IMR-90 (cell line): ENCODE results near the gene GPAT3. TPM values are rescaled to one million over a fixed set of nuclear protein-coding genes. Genes with fewer than 3 reads are reported as not detected.

Experiments
- ATAC-seq: fragments of 200-7000 bp; cut with Tn5 transposase; 2 replicates; pipeline ENCODE4 v1.9.1; 2020; ENCODE audit warnings: low read depth, mild to moderate bottlenecking, moderate library complexity
- BruUV-seq: library from RNA; stranded (reverse); fragments of 400-500 nt; replicated peaks from 2 replicates; lab custom pipeline; 2021; lab: Mats Ljungman, UMichigan
- CTCF ChIA-PET: fragments of 300-600 bp; formaldehyde crosslinking; extraction: SDS; loops from one replicate; lab custom pipeline; 2021; ENCODE audit warnings: antibody characterized with exemption; lab: Yijun Ruan, JAX
- POLR2A ChIA-PET: fragments of 300-600 bp; sonication (Branson Sonifier 250); formaldehyde crosslinking; loops from one replicate; lab custom pipeline; 2022; ENCODE audit warnings: antibody characterized with exemption; ENCODE audit not compliant: unreplicated experiment; lab: Charles Lee
- DNase-seq: peaks from one replicate; pipeline ENCODE4 v3.0.0; 2013
- H2AFZ ChIP-seq: replicated peaks from 2 replicates; pipeline ENCODE3; 2013; ENCODE audit warnings: low read length, mild to moderate bottlenecking; ENCODE audit not compliant: poor library complexity
- H2AK5ac ChIP-seq: 2 replicates; pipeline ENCODE4 v1.6.1; 2013; ENCODE audit warnings: low read depth, low read length, inconsistent platforms
- H2AK9ac ChIP-seq: replicated peaks from 2 replicates; pipeline ENCODE3; 2013; ENCODE audit warnings: mild to moderate bottlenecking, low read depth, low read length, moderate library complexity; ENCODE audit not compliant: poor library complexity
- H2BK120ac ChIP-seq: 2 replicates; pipeline ENCODE4 v1.6.1; 2013; ENCODE audit warnings: low read depth, low read length, inconsistent platforms
- H2BK15ac ChIP-seq: 3 replicates; pipeline ENCODE4 v1.6.1; 2013; ENCODE audit warnings: low read depth, low read length, inconsistent platforms
- H2BK20ac ChIP-seq: 2 replicates; pipeline ENCODE4 v1.6.1; 2013; ENCODE audit warnings: low read depth, mild to moderate bottlenecking, inconsistent platforms, low read length, moderate library complexity
- H2BK5ac ChIP-seq: 2 replicates; pipeline ENCODE4 v1.6.1; 2013; ENCODE audit warnings: mild to moderate bottlenecking, low read depth, low read length, inconsistent platforms; ENCODE audit not compliant: poor library complexity, severe bottlenecking
- H3K14ac ChIP-seq: replicated peaks from 2 replicates; pipeline ENCODE4 v1.6.1; 2013; ENCODE audit warnings: low read depth, low read length, inconsistent platforms
- H3K18ac ChIP-seq: 2 replicates; pipeline ENCODE4 v1.6.1; 2013; ENCODE audit warnings: low read depth, low read length, control low read depth
- H3K23ac ChIP-seq: 2 replicates; pipeline ENCODE4 v1.6.1; 2013; ENCODE audit warnings: low read depth, low read length, inconsistent platforms
- H3K27ac ChIP-seq: 2 replicates; pipeline ENCODE4 v1.5.1; 2013; ENCODE audit warnings: mild to moderate bottlenecking, control low read depth, low read length; ENCODE audit not compliant: insufficient read depth
- H3K27me3 ChIP-seq: 2 replicates; pipeline ENCODE4 v1.6.1; 2013; ENCODE audit warnings: low read length; ENCODE audit not compliant: control insufficient read depth, insufficient read depth
- H3K36me3 ChIP-seq: 2 replicates; pipeline ENCODE4 v1.6.1; 2013; ENCODE audit warnings: low read length, mixed read lengths; ENCODE audit not compliant: control insufficient read depth, insufficient read depth
- H3K4ac ChIP-seq: 2 replicates; pipeline ENCODE4 v1.6.1; 2013; ENCODE audit warnings: low read depth, low read length, inconsistent platforms
- H3K4me1 ChIP-seq: 2 replicates; pipeline ENCODE4 v1.6.1; 2013; ENCODE audit warnings: low read length, mixed read lengths; ENCODE audit not compliant: control insufficient read depth, insufficient read depth
- H3K4me2 ChIP-seq: 2 replicates; pipeline ENCODE4 v1.6.1; 2013; ENCODE audit warnings: low read depth, mild to moderate bottlenecking, control low read depth, low read length, moderate library complexity
- H3K4me3 ChIP-seq: 2 replicates; pipeline ENCODE4 v1.5.1; 2013; ENCODE audit warnings: low read depth, mild to moderate bottlenecking, control low read depth, low read length, moderate library complexity; ENCODE audit not compliant: insufficient read depth
- H3K56ac ChIP-seq: 2 replicates; pipeline ENCODE4 v1.6.1; 2013; ENCODE audit warnings: low read length, inconsistent platforms; ENCODE audit not compliant: insufficient read depth; ENCODE audit errors: extremely low read depth
- H3K79me1 ChIP-seq, 2 experiments: 2 replicates each; pipeline ENCODE4 v1.6.1; 2013; ENCODE audit warnings: low read length in 2 of 2, inconsistent platforms in 1 of 2, low read depth in 1 of 2
- H3K9ac ChIP-seq: 2 replicates; pipeline ENCODE4 v1.6.1; 2013; ENCODE audit warnings: low read depth, low read length, control low read depth
- H3K9me1 ChIP-seq: 2 replicates; pipeline ENCODE4 v1.6.1; 2013; ENCODE audit warnings: low read length, inconsistent platforms; ENCODE audit not compliant: insufficient read depth
- H3K9me3 ChIP-seq: 2 replicates; pipeline ENCODE4 v1.6.1; 2013; ENCODE audit warnings: low read length; ENCODE audit not compliant: control insufficient read depth, insufficient read depth
- H4K20me1 ChIP-seq: 2 replicates; pipeline ENCODE4 v1.6.1; 2013; ENCODE audit warnings: low read length, inconsistent platforms; ENCODE audit not compliant: insufficient read depth
- H4K5ac ChIP-seq: 2 replicates; pipeline ENCODE4 v1.6.1; 2013; ENCODE audit warnings: mild to moderate bottlenecking, low read depth, low read length, control low read depth
- H4K8ac ChIP-seq, 2 experiments: 2 replicates each; pipeline ENCODE4 v1.6.1; 2013; ENCODE audit warnings: low read depth in 2 of 2, low read length in 2 of 2, control low read depth in 1 of 2, inconsistent platforms in 1 of 2
- H4K91ac ChIP-seq: 2 replicates; pipeline ENCODE4 v1.6.1; 2013; ENCODE audit warnings: low read depth, low read length, inconsistent platforms; ENCODE audit not compliant: insufficient read depth
- BHLHE40 ChIP-seq: fragments of 150-350 bp; IDR thresholded peaks from 2 replicates; pipeline ENCODE4 v1.6.1; 2016; ENCODE audit warnings: mild to moderate bottlenecking, low read depth, low read length
- CHD1 ChIP-seq: IDR thresholded peaks from 2 replicates; pipeline ENCODE4 v1.6.1; 2012; ENCODE audit warnings: low read depth, low read length, improper control_type of control experiment
- MAFK ChIP-seq: IDR thresholded peaks from 2 replicates; pipeline ENCODE4 v1.6.1; 2012; ENCODE audit warnings: low read depth, low read length, improper control_type of control experiment
- MAZ ChIP-seq: IDR thresholded peaks from 2 replicates; pipeline ENCODE4 v1.6.1; 2012; ENCODE audit warnings: low read depth, mild to moderate bottlenecking, low read length, improper control_type of control experiment, moderate library complexity, borderline replicate concordance
- NFE2L2 ChIP-seq: fragments of 150-350 bp; IDR thresholded peaks from 2 replicates; pipeline ENCODE4 v1.6.1; 2016; ENCODE audit warnings: low read depth, mild to moderate bottlenecking, low read length
- POLR2A ChIP-seq: IDR thresholded peaks from 2 replicates; pipeline ENCODE4 v1.6.1; 2012; ENCODE audit warnings: mild to moderate bottlenecking, low read depth, low read length
- WGBS, 2 experiments: methylation state at CpG; one replicate each; pipeline versions ENCODE4 v1.1.5 to v1.1.7; 2013; ENCODE audit warnings: missing lambda C conversion rate in 2 of 2; ENCODE audit not compliant: insufficient read length in 1 of 2; ENCODE audit errors: extremely low coverage in 2 of 2; 5-methylcytosine and 5-hydroxymethylcytosine counted together
- dilution Hi-C: fragments of 300-500 bp; cut with HindIII; formaldehyde crosslinking; loops from one replicate; pipeline ENCODE4 v1.14.3; 2018; ENCODE audit warnings: low sequenced_read_pairs; ENCODE audit not compliant: unreplicated experiment
- in situ Hi-C: fragments of 300-500 bp; cut with MboI; formaldehyde crosslinking; loops from 3 replicates; pipeline ENCODE4 v1.14.3; 2019; ENCODE audit warnings: low sequenced_read_pairs, inconsistent platforms, mixed read lengths
- intact Hi-C: fragments of 100-400 bp; cut with micrococcal nuclease; formaldehyde crosslinking; loops from 2 replicates; pipeline ENCODE4 v1.10.0; 2022
- polyA plus RNA-seq, 3 experiments: library from polyadenylated mRNA; depleted of rRNA; stranded (reverse); fragments of >200 nt; gene quantifications; 2 replicates each; pipeline ENCODE4 v1.2.3, GENCODE V29; 2012; ENCODE audit warnings: low replicate concordance in 1 of 3
- total RNA-seq: library from RNA; depleted of rRNA; stranded (reverse); fragments of >200 nt; gene quantifications from 2 replicates; pipeline ENCODE4 v1.2.3, GENCODE V29; 2012
- TF ChIP-seq, protein P1 (sequence below): fragments of 150-350 bp; IDR thresholded peaks from 2 replicates; pipeline ENCODE4 v1.6.1; 2017; ENCODE audit warnings: mild to moderate bottlenecking, antibody characterized with exemption, low read length, low read depth
- TF ChIP-seq, protein P2 (sequence below): conservative IDR thresholded peaks from 2 replicates; pipeline ENCODE4 v1.5.1; 2012; ENCODE audit warnings: mild to moderate bottlenecking, low read depth, low read length, improper control_type of control experiment
- TF ChIP-seq, protein P3 (sequence below): fragments of 150-350 bp; IDR thresholded peaks from 2 replicates; pipeline ENCODE4 v1.6.1; 2016; ENCODE audit warnings: low read depth, mild to moderate bottlenecking, low read length, moderate library complexity, borderline replicate concordance

GPAT3 gene
- total and polyA plus RNA-seq, 2 of the 4 experiments (the other 2 are of a cell fraction), result 1.3 to 2.9 TPM

DNA sequence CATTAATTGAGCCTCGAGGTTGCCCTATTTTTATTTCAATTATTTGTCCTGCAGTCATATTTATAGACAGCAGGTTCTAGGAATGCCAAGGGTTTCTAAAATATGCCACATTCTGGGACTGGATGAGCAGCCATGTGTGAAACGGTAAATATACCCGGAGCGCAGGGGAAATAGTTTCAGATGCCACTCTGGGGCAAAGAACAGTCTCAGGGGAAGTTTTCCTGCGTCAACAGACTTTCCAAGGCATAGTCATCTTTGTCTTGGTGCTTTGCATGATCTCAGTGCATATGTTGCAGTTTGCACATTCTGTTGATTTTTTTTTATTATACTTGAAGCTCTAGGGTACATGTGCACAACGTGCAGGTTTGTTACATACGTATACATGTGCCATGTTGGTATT, 71.0 kb downstream of the GPAT3 start:
- Histone ChIP-seq H4K5ac (no peak overlapping the region), H2BK20ac (no peak overlapping the region), H3K4me3 (no peak overlapping the region), H4K91ac (no peak overlapping the region), H2AFZ (no peak overlapping the region), H4K20me1 (no peaks in the 10 kb centered on the region), H3K9me1 (no peaks in the 10 kb centered on the region), H3K4me1 (peaks cover 4% of the 10 kb centered on the region), H3K4ac (no peak overlapping the region), H3K9me3 (no peaks in the 10 kb centered on the region), H3K9ac (no peak overlapping the region), H3K79me1 (no peaks in the 10 kb centered on the region), H3K23ac (no peak overlapping the region), H3K56ac (no peak overlapping the region), H3K4me2 (no peak overlapping the region), H3K27ac (no peak overlapping the region), H3K36me3 (no peaks in the 10 kb centered on the region), H2AK5ac (no peak overlapping the region), H3K27me3 (no peaks in the 10 kb centered on the region), H3K14ac (no peak overlapping the region), H2AK9ac (no peak overlapping the region), H2BK15ac (no peak overlapping the region), H4K8ac (no peak overlapping the region), H2BK5ac (no peak overlapping the region), H3K18ac (no peak overlapping the region), H2BK120ac (no peak overlapping the region)
- no peak for TF ChIP-seq POLR2A
- TF ChIP-seq MAZ, result no peak
- TF ChIP-seq CHD1, result no peak
- TF ChIP-seq NFE2L2, result no peak
- TF ChIP-seq, protein P1, sequence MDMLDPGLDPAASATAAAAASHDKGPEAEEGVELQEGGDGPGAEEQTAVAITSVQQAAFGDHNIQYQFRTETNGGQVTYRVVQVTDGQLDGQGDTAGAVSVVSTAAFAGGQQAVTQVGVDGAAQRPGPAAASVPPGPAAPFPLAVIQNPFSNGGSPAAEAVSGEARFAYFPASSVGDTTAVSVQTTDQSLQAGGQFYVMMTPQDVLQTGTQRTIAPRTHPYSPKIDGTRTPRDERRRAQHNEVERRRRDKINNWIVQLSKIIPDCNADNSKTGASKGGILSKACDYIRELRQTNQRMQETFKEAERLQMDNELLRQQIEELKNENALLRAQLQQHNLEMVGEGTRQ, result no peak
- no peak for TF ChIP-seq MAFK
- TF ChIP-seq, protein P2, sequence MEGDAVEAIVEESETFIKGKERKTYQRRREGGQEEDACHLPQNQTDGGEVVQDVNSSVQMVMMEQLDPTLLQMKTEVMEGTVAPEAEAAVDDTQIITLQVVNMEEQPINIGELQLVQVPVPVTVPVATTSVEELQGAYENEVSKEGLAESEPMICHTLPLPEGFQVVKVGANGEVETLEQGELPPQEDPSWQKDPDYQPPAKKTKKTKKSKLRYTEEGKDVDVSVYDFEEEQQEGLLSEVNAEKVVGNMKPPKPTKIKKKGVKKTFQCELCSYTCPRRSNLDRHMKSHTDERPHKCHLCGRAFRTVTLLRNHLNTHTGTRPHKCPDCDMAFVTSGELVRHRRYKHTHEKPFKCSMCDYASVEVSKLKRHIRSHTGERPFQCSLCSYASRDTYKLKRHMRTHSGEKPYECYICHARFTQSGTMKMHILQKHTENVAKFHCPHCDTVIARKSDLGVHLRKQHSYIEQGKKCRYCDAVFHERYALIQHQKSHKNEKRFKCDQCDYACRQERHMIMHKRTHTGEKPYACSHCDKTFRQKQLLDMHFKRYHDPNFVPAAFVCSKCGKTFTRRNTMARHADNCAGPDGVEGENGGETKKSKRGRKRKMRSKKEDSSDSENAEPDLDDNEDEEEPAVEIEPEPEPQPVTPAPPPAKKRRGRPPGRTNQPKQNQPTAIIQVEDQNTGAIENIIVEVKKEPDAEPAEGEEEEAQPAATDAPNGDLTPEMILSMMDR, result no peak
- TF ChIP-seq, protein P3, sequence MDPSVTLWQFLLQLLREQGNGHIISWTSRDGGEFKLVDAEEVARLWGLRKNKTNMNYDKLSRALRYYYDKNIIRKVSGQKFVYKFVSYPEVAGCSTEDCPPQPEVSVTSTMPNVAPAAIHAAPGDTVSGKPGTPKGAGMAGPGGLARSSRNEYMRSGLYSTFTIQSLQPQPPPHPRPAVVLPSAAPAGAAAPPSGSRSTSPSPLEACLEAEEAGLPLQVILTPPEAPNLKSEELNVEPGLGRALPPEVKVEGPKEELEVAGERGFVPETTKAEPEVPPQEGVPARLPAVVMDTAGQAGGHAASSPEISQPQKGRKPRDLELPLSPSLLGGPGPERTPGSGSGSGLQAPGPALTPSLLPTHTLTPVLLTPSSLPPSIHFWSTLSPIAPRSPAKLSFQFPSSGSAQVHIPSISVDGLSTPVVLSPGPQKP, result no peak
- no peak for TF ChIP-seq BHLHE40
- BruUV-seq, result no TSS peak
- in situ Hi-C loops (no loop called here), intact Hi-C loops (no loop called here), dilution Hi-C loops (no loop called here)
- POLR2A ChIA-PET, result no interaction called here
- CTCF ChIA-PET, result no interaction called here
- no peak for DNase-seq
- no peak for ATAC-seq
- WGBS, 2 experiments, result 87% methylated on average over 3 of the region's 7 CpGs; no CpG with 5 or more reads in 1 of the 2 experiments
